H1 (cell line): ENCODE results near the gene SEMA3C. TPM values are rescaled to one million over a fixed set of nuclear protein-coding genes. Genes with fewer than 3 reads are reported as not detected.

Source experiments
- BACH1 ChIP-seq: IDR thresholded peaks from 2 replicates; pipeline ENCODE4 v1.6.1; 2012; ENCODE audit warnings: low read length, improper control_type of control experiment
- BCL11A ChIP-seq, 2 experiments: IDR thresholded peaks; one replicate each; pipeline ENCODE4 v1.6.1; 2011; ENCODE audit warnings: low read depth in 2 of 2, low read length in 2 of 2, mild to moderate bottlenecking in 2 of 2
- CBX8 ChIP-seq: fragments of 300-800, 300-1000 bp; sonication (generic); IDR thresholded peaks from 2 replicates; pipeline ENCODE4 v1.7.1; 2016; ENCODE audit warnings: low read depth, low read length, borderline replicate concordance
- CEBPB ChIP-seq: IDR thresholded peaks from 2 replicates; pipeline ENCODE4 v1.6.1; 2012; ENCODE audit warnings: low read depth, low read length
- CHD7 ChIP-seq: fragments of 300-600 bp; sonication (generic); IDR thresholded peaks from 2 replicates; pipeline ENCODE4 v1.7.1; 2012; ENCODE audit warnings: low read length, moderate library complexity, mild to moderate bottlenecking, inconsistent platforms; ENCODE audit not compliant: insufficient replicate concordance
- NANOG ChIP-seq: IDR thresholded peaks from 2 replicates; pipeline ENCODE4 v1.6.1; 2011; ENCODE audit warnings: low read length, low read depth, mild to moderate bottlenecking, inconsistent platforms; ENCODE audit not compliant: insufficient read depth, poor library complexity, severe bottlenecking
- SP4 ChIP-seq: IDR thresholded peaks from 2 replicates; pipeline ENCODE4 v1.6.1; 2012; ENCODE audit warnings: low read length, inconsistent platforms
- polyA plus RNA-seq, 7 experiments: library from polyadenylated mRNA; depleted of rRNA in 3 of 7; stranded (reverse) in 5 of 7; unstranded in 2 of 7; fragments of >200 nt in 5 of 7; fragments of 200-250 nt in 2 of 7; gene quantifications; 1 replicate in 5 of 7; 2 replicates in 1 of 7; 4 replicates in 1 of 7; pipeline versions ENCODE4 v1.2.1 to v1.2.3, GENCODE V29; 2011 to 2013; ENCODE audit warnings: missing spikeins in 2 of 7, mixed read lengths in 2 of 7
- total RNA-seq: library from RNA; stranded (reverse); fragmentation: NEBNext Ultra II Directional; extraction: Animal tissue kit (Norgen Biotek cat#: 25700); gene quantifications from 2 replicates; pipeline ENCODE4 v1.2.1, GENCODE V29; 2021

SEMA3C gene
- total and polyA plus RNA-seq, 2 of the 8 experiments (the other 6 are each of a cell fraction or from before 2014, with no cell fraction given) = 0.15 to 1.4 TPM

GRCh38 chr7:80809545-80809944, 109.3 kb downstream of the SEMA3C start (continued):
- TF ChIP-seq BCL11A (IDR thresholded peaks at IDR 0.05; ENCODE audit: low read depth in 2 of 2, low read length in 2 of 2) (no peak), BACH1 (no peak), CEBPB (no peak), CBX8 (no peak), SP4 (no peak), NANOG (no peak), CHD7 (no peak)
- TF ChIP-seq, all 59 proteins: peak for 0
